ENCODE results near the gene UBXN6. TPM values are rescaled to one million over a fixed set of nuclear protein-coding genes. Genes with fewer than 3 reads are reported as not detected.

The UBXN6 gene
- total RNA-seq, 1 donor from 2014 or later, result 96.8 TPM

DNA sequence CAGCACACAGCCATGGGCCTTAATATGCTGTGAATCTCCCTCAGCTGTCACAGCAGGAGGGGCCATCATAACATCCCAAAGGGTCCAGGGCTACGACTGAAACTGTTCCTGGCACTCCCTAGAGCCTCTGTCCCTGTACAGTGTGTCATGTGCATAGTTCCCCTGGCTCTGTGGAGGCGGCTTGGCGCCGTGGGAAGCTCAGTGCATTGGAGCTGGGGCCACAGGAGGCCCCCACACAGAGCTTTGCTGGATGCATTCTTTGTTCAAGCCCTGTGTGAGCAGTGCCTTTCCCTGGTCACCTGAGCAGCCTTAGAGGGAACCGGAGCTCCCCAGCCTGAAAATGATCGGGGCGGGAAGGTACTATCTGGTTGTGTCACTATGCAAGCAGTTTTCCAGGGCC lies 21.4 kb downstream of the UBXN6 start:
- Mint-ChIP-seq H3K4me3 (ENCODE audit: unreplicated experiment) (no peak overlapping the region), H3K27me3 (ENCODE audit: unreplicated experiment) (no peaks in the 10 kb centered on the region), H3K27ac (ENCODE audit: unreplicated experiment) (no peak overlapping the region), H3K36me3 (ENCODE audit: unreplicated experiment) (peaks cover 11% of the 10 kb centered on the region), H3K4me1 (ENCODE audit: unreplicated experiment) (no peaks in the 10 kb centered on the region), H3K9me3 (ENCODE audit: unreplicated experiment) (no peaks in the 10 kb centered on the region)
- TF ChIP-seq, protein P1, sequence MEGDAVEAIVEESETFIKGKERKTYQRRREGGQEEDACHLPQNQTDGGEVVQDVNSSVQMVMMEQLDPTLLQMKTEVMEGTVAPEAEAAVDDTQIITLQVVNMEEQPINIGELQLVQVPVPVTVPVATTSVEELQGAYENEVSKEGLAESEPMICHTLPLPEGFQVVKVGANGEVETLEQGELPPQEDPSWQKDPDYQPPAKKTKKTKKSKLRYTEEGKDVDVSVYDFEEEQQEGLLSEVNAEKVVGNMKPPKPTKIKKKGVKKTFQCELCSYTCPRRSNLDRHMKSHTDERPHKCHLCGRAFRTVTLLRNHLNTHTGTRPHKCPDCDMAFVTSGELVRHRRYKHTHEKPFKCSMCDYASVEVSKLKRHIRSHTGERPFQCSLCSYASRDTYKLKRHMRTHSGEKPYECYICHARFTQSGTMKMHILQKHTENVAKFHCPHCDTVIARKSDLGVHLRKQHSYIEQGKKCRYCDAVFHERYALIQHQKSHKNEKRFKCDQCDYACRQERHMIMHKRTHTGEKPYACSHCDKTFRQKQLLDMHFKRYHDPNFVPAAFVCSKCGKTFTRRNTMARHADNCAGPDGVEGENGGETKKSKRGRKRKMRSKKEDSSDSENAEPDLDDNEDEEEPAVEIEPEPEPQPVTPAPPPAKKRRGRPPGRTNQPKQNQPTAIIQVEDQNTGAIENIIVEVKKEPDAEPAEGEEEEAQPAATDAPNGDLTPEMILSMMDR (IDR thresholded peaks at IDR 0.05), result no peak
- DNase-seq (ENCODE audit: extremely low spot score, unreplicated experiment), result no peak

DNA sequence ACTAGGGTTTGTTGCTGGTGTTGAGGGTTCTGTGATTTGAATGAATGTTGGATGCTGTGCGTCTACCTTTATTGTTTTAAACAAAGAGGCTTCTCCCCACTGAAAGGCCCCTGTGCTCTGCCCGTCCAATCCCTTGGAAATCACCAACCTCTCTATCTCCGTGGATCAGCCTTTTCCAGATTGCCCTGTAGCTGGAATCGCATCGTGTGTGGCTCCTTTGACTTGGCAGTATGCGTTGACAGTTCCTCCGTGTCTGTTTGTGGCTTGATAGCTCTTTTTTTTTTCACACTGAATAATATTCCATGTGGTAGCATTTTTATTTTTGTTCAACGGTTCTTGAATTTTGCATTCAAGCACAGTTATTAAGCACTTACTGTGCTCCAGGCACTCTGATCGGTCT lies 23.2 kb downstream of the UBXN6 start:
- Mint-ChIP-seq H3K4me3 (ENCODE audit: unreplicated experiment) (no peak overlapping the region), H3K4me1 (ENCODE audit: unreplicated experiment) (no peaks in the 10 kb centered on the region), H3K9me3 (ENCODE audit: unreplicated experiment) (no peaks in the 10 kb centered on the region), H3K27me3 (ENCODE audit: unreplicated experiment) (no peaks in the 10 kb centered on the region), H3K36me3 (ENCODE audit: unreplicated experiment) (peaks cover 16% of the 10 kb centered on the region), H3K27ac (ENCODE audit: unreplicated experiment) (no peak overlapping the region)
- DNase-seq (ENCODE audit: extremely low spot score, unreplicated experiment), result no peak
- TF ChIP-seq, protein P1 (IDR thresholded peaks at IDR 0.05), result no peak

DNA sequence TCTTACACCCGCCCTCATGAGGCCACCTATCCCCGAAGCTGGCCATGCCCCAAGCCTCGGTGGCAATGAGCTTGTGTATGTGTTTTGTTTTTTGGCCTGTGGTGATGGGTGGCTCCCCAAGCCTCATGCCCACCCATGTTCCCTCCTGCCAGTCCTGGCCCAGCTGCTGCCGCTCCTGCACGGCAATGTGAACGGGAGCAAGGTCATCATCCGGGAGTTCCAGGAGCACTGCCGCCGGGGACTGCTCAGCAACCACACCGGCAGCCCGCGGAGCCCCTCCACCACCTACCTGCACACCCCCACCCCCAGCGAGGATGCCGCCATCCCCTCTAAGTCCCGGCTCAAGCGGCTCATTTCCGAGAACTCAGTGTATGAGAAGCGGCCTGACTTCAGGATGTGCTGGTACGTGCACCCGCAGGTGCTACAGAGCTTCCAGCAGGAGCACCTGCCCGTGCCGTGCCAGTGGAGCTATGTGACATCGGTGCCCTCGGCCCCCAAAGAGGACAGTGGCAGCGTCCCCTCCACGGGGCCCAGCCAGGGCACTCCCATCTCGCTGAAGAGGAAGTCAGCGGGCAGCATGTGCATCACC lies 24.6 kb downstream of the UBXN6 start:
- no peak for DNase-seq (ENCODE audit: extremely low spot score, unreplicated experiment)
- Mint-ChIP-seq H3K27ac (ENCODE audit: unreplicated experiment) (no peak overlapping the region), H3K4me1 (ENCODE audit: unreplicated experiment) (no peaks in the 10 kb centered on the region), H3K27me3 (ENCODE audit: unreplicated experiment) (no peaks in the 10 kb centered on the region), H3K9me3 (ENCODE audit: unreplicated experiment) (no peaks in the 10 kb centered on the region), H3K36me3 (ENCODE audit: unreplicated experiment) (peaks cover 14% of the 10 kb centered on the region), H3K4me3 (ENCODE audit: unreplicated experiment) (no peak overlapping the region)
- TF ChIP-seq, protein P1 (IDR thresholded peaks at IDR 0.05), result no peak

DNA sequence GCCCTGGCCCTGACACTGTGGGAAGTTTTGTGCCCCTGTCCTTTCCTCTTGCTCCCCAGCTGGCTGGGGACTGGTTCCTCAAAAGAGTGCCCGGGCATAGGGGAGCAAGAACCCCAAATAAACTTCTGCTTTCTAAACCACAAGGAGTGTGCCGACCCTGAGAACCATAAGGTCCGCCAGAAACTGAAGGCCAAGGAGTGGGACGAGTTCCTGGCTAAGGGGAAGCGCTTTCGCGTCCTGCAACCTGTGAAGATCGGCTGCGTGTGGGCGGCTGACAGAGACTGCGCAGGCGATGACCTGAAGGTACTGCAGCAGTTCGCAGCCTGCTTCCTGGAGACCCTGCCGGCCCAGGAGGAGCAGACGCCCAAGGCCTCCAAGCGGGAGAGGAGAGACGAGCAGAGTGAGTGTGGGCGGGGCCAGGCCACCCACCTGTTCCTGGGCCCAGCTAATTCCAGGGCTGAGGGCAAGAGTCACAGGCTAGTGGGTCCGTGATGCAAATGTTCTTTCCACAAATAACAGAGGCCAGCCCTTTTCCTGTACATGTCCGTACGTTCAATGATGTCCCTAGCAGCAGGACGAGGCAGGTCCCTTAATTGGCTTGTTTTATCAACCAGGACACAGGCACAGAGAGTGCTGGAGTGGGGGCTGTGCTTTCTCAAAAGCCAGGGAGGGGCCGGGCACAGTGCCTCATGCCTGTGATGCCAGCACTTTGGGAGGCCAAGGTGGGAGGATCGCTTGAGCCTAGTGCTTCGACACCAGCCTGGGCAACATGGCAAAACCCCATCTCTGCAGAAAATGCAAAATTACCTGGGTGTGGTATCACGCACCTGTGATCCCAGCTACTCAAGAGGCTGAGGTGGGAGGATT lies 25.6 kb downstream of the UBXN6 start:
- H3K27me3 Mint-ChIP-seq (ENCODE audit: unreplicated experiment), result no peaks in the 10 kb centered on the region
- no peaks in the 10 kb centered on the region for H3K9me3 Mint-ChIP-seq (ENCODE audit: unreplicated experiment)
- H3K4me3 Mint-ChIP-seq (ENCODE audit: unreplicated experiment), result no peak overlapping the region
- no peaks in the 10 kb centered on the region for H3K4me1 Mint-ChIP-seq (ENCODE audit: unreplicated experiment)
- H3K36me3 Mint-ChIP-seq (ENCODE audit: unreplicated experiment), result peaks cover 14% of the 10 kb centered on the region
- TF ChIP-seq, protein P1 (IDR thresholded peaks at IDR 0.05), result no peak
- no peak for DNase-seq (ENCODE audit: extremely low spot score, unreplicated experiment)
- H3K27ac Mint-ChIP-seq (ENCODE audit: unreplicated experiment), result no peak overlapping the region

DNA sequence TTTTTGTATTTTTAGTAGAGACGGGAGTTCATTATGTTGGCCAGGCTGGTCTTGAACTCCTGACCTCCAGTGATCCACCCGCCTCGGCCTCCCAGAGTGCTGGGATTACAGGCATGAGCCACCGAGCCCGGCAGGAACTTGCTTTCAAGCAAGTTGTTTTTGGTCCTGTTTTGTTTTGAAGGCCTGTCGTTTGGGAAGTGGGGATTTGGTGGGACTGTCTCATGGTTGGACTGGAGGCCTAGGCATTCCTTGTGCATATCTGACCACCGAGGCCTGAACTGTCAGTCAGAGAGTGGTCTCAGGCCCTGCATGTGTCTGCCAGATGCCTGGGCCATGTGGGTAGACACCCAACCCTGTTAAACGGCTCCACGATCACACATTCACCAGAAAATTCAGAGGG lies 26.3 kb downstream of the UBXN6 start:
- Mint-ChIP-seq H3K4me3 (ENCODE audit: unreplicated experiment) (no peak overlapping the region), H3K4me1 (ENCODE audit: unreplicated experiment) (no peaks in the 10 kb centered on the region), H3K27me3 (ENCODE audit: unreplicated experiment) (no peaks in the 10 kb centered on the region), H3K9me3 (ENCODE audit: unreplicated experiment) (no peaks in the 10 kb centered on the region), H3K27ac (ENCODE audit: unreplicated experiment) (no peak overlapping the region), H3K36me3 (ENCODE audit: unreplicated experiment) (peaks cover 14% of the 10 kb centered on the region)
- DNase-seq (ENCODE audit: extremely low spot score, unreplicated experiment), result no peak
- TF ChIP-seq, protein P1 (IDR thresholded peaks at IDR 0.05), result no peak

Data from osteocyte (in vitro differentiated cells).